Measurements from ENCODE around the gene CSK.
A peak's percentile ranks its signal among the peaks of the same experiment; 100 is the strongest.

CSK gene

GRCh38 chr15:74791667-74792066, 9.8 kb downstream of the CSK start:
- Histone ChIP-seq H3K79me1 (ENCODE audit: low read length) (no peaks in the 10 kb centered on the region), H3K27ac (ENCODE audit: low read depth, low read length) (no peak overlapping the region), H3K9me3 (ENCODE audit: insufficient read depth, low read depth, low read length) (peaks cover 1% of the 10 kb centered on the region), H3K79me2 (ENCODE audit: control insufficient read depth, insufficient read depth, low read length, poor library complexity) (no peaks in the 10 kb centered on the region), H3K27me3 (ENCODE audit: insufficient read depth, low read length) (no peaks in the 10 kb centered on the region), H4K12ac (ENCODE audit: low read depth, low read length) (no peak overlapping the region), H4K8ac (ENCODE audit: low read depth, low read length) (no peak overlapping the region), H3K4me1 (ENCODE audit: control insufficient read depth in 1 of 2, insufficient read depth in 2 of 2, low read length in 2 of 2) (peaks cover 3 to 8% of the 10 kb centered on the region in 2 experiments), H2AK5ac (ENCODE audit: low read length) (no peak overlapping the region), H4K91ac (ENCODE audit: low read depth, low read length) (no peak overlapping the region), H3K23ac (ENCODE audit: low read length) (no peak overlapping the region), H2BK12ac (ENCODE audit: low read length) (no peak overlapping the region), H3K14ac (ENCODE audit: low read length) (no peak overlapping the region), H3K18ac (ENCODE audit: low read length) (no peak overlapping the region), H2BK120ac (ENCODE audit: insufficient read depth, low read length, poor library complexity) (no peak overlapping the region), H2BK5ac (ENCODE audit: low read depth, low read length, poor library complexity) (no peak overlapping the region), H3K9ac (ENCODE audit: low read length) (no peak overlapping the region), H3K4me3 (ENCODE audit: low read depth, low read length) (no peak overlapping the region), H3K4me2 (ENCODE audit: low read length) (no peak overlapping the region), H3K36me3 (ENCODE audit: control insufficient read depth in 1 of 2, insufficient read depth in 2 of 2, low read length in 2 of 2) (peaks cover 3 to 5% of the 10 kb centered on the region in 2 experiments), H2AFZ (ENCODE audit: insufficient read depth, low read length, poor library complexity) (no peak overlapping the region), H3K4ac (ENCODE audit: low read depth, low read length) (no peak overlapping the region)
- no peak for DNase-seq
- no CpG with 5 or more reads among the region's 7 CpGs for WGBS (ENCODE audit: extremely low coverage, insufficient coverage, insufficient read length)

GRCh38 chr15:74792227-74793016, 10.5 kb downstream of the CSK start:
- WGBS (ENCODE audit: extremely low coverage, insufficient coverage, insufficient read length), result no CpG with 5 or more reads among the region's 12 CpGs
- Histone ChIP-seq H3K9me3 (ENCODE audit: insufficient read depth, low read depth, low read length) (peaks cover 1% of the 10 kb centered on the region), H3K14ac (ENCODE audit: low read length) (no peak overlapping the region)

GRCh38 chr15:74793135-74794028, 11.5 kb downstream of the CSK start:
- Histone ChIP-seq H3K14ac (ENCODE audit: low read length) (no peak overlapping the region), H4K8ac (ENCODE audit: low read depth, low read length) (no peak overlapping the region)
- no CpG with 5 or more reads among the region's 12 CpGs for WGBS (ENCODE audit: extremely low coverage, insufficient coverage, insufficient read length)

More at GRCh38 chr15:74792227-74793016, 10.5 kb downstream of the CSK start:
- no peak for DNase-seq
- Histone ChIP-seq H3K4me2 (ENCODE audit: low read length) (no peak overlapping the region), H3K18ac (ENCODE audit: low read length) (no peak overlapping the region), H2BK120ac (ENCODE audit: insufficient read depth, low read length, poor library complexity) (no peak overlapping the region), H3K27me3 (ENCODE audit: insufficient read depth, low read length) (no peaks in the 10 kb centered on the region), H3K23ac (ENCODE audit: low read length) (no peak overlapping the region), H3K79me1 (ENCODE audit: low read length) (no peaks in the 10 kb centered on the region), H2BK5ac (ENCODE audit: low read depth, low read length, poor library complexity) (no peak overlapping the region), H2BK12ac (ENCODE audit: low read length) (no peak overlapping the region), H4K91ac (ENCODE audit: low read depth, low read length) (no peak overlapping the region), H3K4me3 (ENCODE audit: low read depth, low read length) (no peak overlapping the region), H3K79me2 (ENCODE audit: control insufficient read depth, insufficient read depth, low read length, poor library complexity) (no peaks in the 10 kb centered on the region), H2AK5ac (ENCODE audit: low read length) (no peak overlapping the region), H3K4me1 (ENCODE audit: control insufficient read depth in 1 of 2, insufficient read depth in 2 of 2, low read length in 2 of 2) (peaks cover 3 to 8% of the 10 kb centered on the region in 2 experiments), H2AFZ (ENCODE audit: insufficient read depth, low read length, poor library complexity) (no peak overlapping the region), H3K9ac (ENCODE audit: low read length) (no peak overlapping the region), H3K4ac (ENCODE audit: low read depth, low read length) (peak overlapping the region; percentile 2), H3K36me3 (ENCODE audit: control insufficient read depth in 1 of 2, insufficient read depth in 2 of 2, low read length in 2 of 2) (peaks cover 3 to 4% of the 10 kb centered on the region in 2 experiments), H3K27ac (ENCODE audit: low read depth, low read length) (no peak overlapping the region), H4K12ac (ENCODE audit: low read depth, low read length) (no peak overlapping the region), H4K8ac (ENCODE audit: low read depth, low read length) (no peak overlapping the region)

GRCh38 chr15:74794248-74794969, 12.5 kb downstream of the CSK start:
- H3K4ac ChIP-seq (ENCODE audit: low read depth, low read length), result no peak overlapping the region
- no peak overlapping the region for H2BK12ac ChIP-seq (ENCODE audit: low read length)
- no peak overlapping the region for H3K18ac ChIP-seq (ENCODE audit: low read length)
- peaks cover 1% of the 10 kb centered on the region for H3K9me3 ChIP-seq (ENCODE audit: insufficient read depth, low read depth, low read length)
- no peak overlapping the region for H4K12ac ChIP-seq (ENCODE audit: low read depth, low read length)
- H3K14ac ChIP-seq (ENCODE audit: low read length), result no peak overlapping the region
- DNase-seq, result no peak
- no peak overlapping the region for H2BK120ac ChIP-seq (ENCODE audit: insufficient read depth, low read length, poor library complexity)
- no peaks in the 10 kb centered on the region for H3K79me1 ChIP-seq (ENCODE audit: low read length)
- H3K23ac ChIP-seq (ENCODE audit: low read length), result no peak overlapping the region
- H3K27me3 ChIP-seq (ENCODE audit: insufficient read depth, low read length), result no peaks in the 10 kb centered on the region
- H3K4me2 ChIP-seq (ENCODE audit: low read length), result no peak overlapping the region
- H2BK5ac ChIP-seq (ENCODE audit: low read depth, low read length, poor library complexity), result no peak overlapping the region
- H2AFZ ChIP-seq (ENCODE audit: insufficient read depth, low read length, poor library complexity), result no peak overlapping the region
- H3K27ac ChIP-seq (ENCODE audit: low read depth, low read length), result no peak overlapping the region
- peaks cover 3 to 6% of the 10 kb centered on the region in 2 experiments for H3K4me1 ChIP-seq (ENCODE audit: control insufficient read depth in 1 of 2, insufficient read depth in 2 of 2, low read length in 2 of 2)
- WGBS (ENCODE audit: extremely low coverage, insufficient coverage, insufficient read length), result no CpG with 5 or more reads among the region's 9 CpGs
- no peak overlapping the region for H3K4me3 ChIP-seq (ENCODE audit: low read depth, low read length)
- H3K79me2 ChIP-seq (ENCODE audit: control insufficient read depth, insufficient read depth, low read length, poor library complexity), result no peaks in the 10 kb centered on the region
- no peak overlapping the region for H4K8ac ChIP-seq (ENCODE audit: low read depth, low read length)
- peaks cover 15 to 17% of the 10 kb centered on the region in 2 experiments for H3K36me3 ChIP-seq (ENCODE audit: control insufficient read depth in 1 of 2, insufficient read depth in 2 of 2, low read length in 2 of 2)
- no peak overlapping the region for H2AK5ac ChIP-seq (ENCODE audit: low read length)
- H3K9ac ChIP-seq (ENCODE audit: low read length), result no peak overlapping the region
- H4K91ac ChIP-seq (ENCODE audit: low read depth, low read length), result no peak overlapping the region

More at GRCh38 chr15:74793135-74794028, 11.5 kb downstream of the CSK start:
- Histone ChIP-seq H2BK5ac (ENCODE audit: low read depth, low read length, poor library complexity) (no peak overlapping the region), H3K36me3 (ENCODE audit: control insufficient read depth in 1 of 2, insufficient read depth in 2 of 2, low read length in 2 of 2) (peaks cover 7 to 8% of the 10 kb centered on the region in 2 experiments), H3K79me2 (ENCODE audit: control insufficient read depth, insufficient read depth, low read length, poor library complexity) (no peaks in the 10 kb centered on the region), H3K18ac (ENCODE audit: low read length) (no peak overlapping the region), H2BK120ac (ENCODE audit: insufficient read depth, low read length, poor library complexity) (no peak overlapping the region), H3K23ac (ENCODE audit: low read length) (no peak overlapping the region), H2AK5ac (ENCODE audit: low read length) (no peak overlapping the region), H3K4me1 (ENCODE audit: control insufficient read depth in 1 of 2, insufficient read depth in 2 of 2, low read length in 2 of 2) (peaks cover 3 to 8% of the 10 kb centered on the region in 2 experiments), H3K79me1 (ENCODE audit: low read length) (no peaks in the 10 kb centered on the region), H3K27ac (ENCODE audit: low read depth, low read length) (no peak overlapping the region), H4K91ac (ENCODE audit: low read depth, low read length) (no peak overlapping the region), H3K9ac (ENCODE audit: low read length) (no peak overlapping the region), H3K4me2 (ENCODE audit: low read length) (no peak overlapping the region), H2AFZ (ENCODE audit: insufficient read depth, low read length, poor library complexity) (no peak overlapping the region), H4K12ac (ENCODE audit: low read depth, low read length) (no peak overlapping the region), H3K4ac (ENCODE audit: low read depth, low read length) (no peak overlapping the region), H3K27me3 (ENCODE audit: insufficient read depth, low read length) (no peaks in the 10 kb centered on the region), H3K4me3 (ENCODE audit: low read depth, low read length) (no peak overlapping the region), H2BK12ac (ENCODE audit: low read length) (no peak overlapping the region), H3K9me3 (ENCODE audit: insufficient read depth, low read depth, low read length) (peaks cover 1% of the 10 kb centered on the region)
- DNase-seq, result no peak

Measured in trophoblast cell (in vitro differentiated cells and primary cell).